ENCODE results near the gene GLOD4.
"Not testable (repeated sequence)": the region's sequence is repeated elsewhere in the genome, so short reads cannot be mapped to it uniquely, and the experiment has no call there.

GRCh38 chr17:755319-755961 lies 26.6 kb downstream of the GLOD4 start:
- TF ChIP-seq POLR2A, CTCF (IDR thresholded peaks at IDR 0.05): not testable (repeated sequence)
